HG03442 (cell line): ENCODE results near the gene TNRC18.
"Not testable (repeated sequence)": the region's sequence is repeated elsewhere in the genome, so short reads cannot be mapped to it uniquely, and the experiment has no call there.

Experiments used
- ATAC-seq: cut with Tn5 transposase; IDR thresholded peaks from one replicate; pipeline ENCODE4 v1.9.1; 2021; ENCODE audit warnings: mild to moderate bottlenecking, moderate library complexity; ENCODE audit not compliant: unreplicated experiment

Gene TNRC18, protein sequence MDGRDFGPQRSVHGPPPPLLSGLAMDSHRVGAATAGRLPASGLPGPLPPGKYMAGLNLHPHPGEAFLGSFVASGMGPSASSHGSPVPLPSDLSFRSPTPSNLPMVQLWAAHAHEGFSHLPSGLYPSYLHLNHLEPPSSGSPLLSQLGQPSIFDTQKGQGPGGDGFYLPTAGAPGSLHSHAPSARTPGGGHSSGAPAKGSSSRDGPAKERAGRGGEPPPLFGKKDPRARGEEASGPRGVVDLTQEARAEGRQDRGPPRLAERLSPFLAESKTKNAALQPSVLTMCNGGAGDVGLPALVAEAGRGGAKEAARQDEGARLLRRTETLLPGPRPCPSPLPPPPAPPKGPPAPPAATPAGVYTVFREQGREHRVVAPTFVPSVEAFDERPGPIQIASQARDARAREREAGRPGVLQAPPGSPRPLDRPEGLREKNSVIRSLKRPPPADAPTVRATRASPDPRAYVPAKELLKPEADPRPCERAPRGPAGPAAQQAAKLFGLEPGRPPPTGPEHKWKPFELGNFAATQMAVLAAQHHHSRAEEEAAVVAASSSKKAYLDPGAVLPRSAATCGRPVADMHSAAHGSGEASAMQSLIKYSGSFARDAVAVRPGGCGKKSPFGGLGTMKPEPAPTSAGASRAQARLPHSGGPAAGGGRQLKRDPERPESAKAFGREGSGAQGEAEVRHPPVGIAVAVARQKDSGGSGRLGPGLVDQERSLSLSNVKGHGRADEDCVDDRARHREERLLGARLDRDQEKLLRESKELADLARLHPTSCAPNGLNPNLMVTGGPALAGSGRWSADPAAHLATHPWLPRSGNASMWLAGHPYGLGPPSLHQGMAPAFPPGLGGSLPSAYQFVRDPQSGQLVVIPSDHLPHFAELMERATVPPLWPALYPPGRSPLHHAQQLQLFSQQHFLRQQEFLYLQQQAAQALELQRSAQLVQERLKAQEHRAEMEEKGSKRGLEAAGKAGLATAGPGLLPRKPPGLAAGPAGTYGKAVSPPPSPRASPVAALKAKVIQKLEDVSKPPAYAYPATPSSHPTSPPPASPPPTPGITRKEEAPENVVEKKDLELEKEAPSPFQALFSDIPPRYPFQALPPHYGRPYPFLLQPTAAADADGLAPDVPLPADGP (N-terminal part only)

GRCh38 chr7:5423306-5423975 is at the start of gene TNRC18:
Gene TNRC18, minus strand, starts transcription at chr7:5423834. Its CDS starts 2,588 bp downstream, at chr7:5421246.
- no peak for ATAC-seq

GRCh38 chr7:5472432-5473315 is 49.0 kb upstream of the TNRC18 start:
- ATAC-seq, result no peak

- ATAC-seq, result not testable (repeated sequence)
Measured at GRCh38 chr7:5471623-5472022, 48.0 kb upstream of the TNRC18 start.

DNA sequence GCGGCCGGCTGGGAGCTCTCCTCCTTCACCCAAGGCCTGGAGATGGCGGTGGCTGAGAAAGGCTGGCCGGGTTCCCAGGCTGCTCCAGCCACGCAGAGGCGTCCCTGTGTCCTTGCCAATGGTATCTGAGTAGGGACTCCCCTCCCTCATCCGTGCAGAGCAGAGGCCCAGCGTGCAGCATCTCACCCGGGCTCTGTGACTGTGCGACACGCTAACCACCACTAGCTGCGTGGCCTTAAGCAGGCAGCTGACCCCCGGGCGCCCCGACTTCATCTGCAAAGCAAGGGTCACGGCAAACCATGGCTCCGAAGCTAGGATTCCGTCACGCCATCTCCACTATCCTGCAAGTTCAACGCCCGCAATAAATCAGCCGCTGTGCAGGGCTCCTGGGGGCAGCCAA is 47.2 kb upstream of the TNRC18 start:
- no peak for ATAC-seq

- no peak for ATAC-seq
Measured at GRCh38 chr7:5470167-5470532, 46.5 kb upstream of the TNRC18 start.

- ATAC-seq, result no peak
Measured at GRCh38 chr7:5469375-5470166, 45.9 kb upstream of the TNRC18 start.

GRCh38 chr7:5467645-5468044 is 44.0 kb upstream of the TNRC18 start:
- ATAC-seq, result no peak

- ATAC-seq, result no peak
Measured at GRCh38 chr7:5466551-5466950, 42.9 kb upstream of the TNRC18 start.

- no peak for ATAC-seq
Measured at GRCh38 chr7:5463031-5463430, 39.4 kb upstream of the TNRC18 start.

GRCh38 chr7:5462216-5462615 is 38.6 kb upstream of the TNRC18 start:
- ATAC-seq, result no peak

DNA sequence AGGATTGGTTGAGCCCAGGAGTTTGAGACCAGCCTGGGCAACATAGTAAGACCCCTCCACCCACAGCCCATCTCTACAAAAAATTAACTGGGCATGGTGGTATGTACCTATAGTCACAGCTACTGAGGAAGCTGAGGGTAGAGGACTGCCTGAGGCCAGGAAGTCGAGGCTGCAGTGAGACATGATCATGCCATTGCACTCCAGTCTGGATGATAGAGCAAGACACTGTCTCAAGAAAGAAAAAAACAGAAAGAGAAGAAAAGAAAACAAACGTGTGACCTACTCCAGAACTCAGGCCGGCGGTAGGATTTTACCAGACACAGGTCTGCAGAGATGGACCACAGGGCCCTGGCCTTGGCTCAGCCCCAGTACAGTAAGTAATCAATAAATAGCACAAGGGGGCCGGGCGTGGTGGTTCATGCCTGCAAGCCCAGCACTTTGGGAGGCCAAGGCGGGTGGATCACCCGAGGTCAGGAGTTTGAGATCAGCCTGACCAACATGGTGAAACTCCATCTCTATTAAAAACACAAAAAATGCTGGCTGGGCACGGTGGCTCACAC is 35.4 kb upstream of the TNRC18 start:
- ATAC-seq, result no peak

GRCh38 chr7:5457245-5457735 is 33.7 kb upstream of the TNRC18 start:
- ATAC-seq, result no peak

DNA sequence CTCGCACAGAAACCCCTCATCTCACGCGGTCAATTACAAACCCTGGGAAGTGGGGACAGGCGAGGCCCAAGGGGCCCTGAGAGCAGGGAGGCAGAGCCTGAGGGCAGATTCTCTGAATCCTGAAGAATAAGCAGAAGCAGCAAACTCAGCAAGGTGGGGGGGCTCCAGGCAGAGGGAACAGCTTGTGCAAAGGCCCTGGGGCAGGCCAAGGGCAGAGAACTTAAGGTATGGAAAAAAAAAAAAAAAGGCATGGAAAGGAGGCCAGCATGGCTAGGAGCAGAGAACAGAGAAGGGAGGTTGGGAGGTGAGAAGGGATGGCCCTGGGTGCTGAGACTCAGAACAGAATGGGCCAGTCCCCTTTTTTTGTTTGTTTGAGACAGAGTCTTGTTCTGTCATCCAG is 32.8 kb upstream of the TNRC18 start:
- no peak for ATAC-seq

DNA sequence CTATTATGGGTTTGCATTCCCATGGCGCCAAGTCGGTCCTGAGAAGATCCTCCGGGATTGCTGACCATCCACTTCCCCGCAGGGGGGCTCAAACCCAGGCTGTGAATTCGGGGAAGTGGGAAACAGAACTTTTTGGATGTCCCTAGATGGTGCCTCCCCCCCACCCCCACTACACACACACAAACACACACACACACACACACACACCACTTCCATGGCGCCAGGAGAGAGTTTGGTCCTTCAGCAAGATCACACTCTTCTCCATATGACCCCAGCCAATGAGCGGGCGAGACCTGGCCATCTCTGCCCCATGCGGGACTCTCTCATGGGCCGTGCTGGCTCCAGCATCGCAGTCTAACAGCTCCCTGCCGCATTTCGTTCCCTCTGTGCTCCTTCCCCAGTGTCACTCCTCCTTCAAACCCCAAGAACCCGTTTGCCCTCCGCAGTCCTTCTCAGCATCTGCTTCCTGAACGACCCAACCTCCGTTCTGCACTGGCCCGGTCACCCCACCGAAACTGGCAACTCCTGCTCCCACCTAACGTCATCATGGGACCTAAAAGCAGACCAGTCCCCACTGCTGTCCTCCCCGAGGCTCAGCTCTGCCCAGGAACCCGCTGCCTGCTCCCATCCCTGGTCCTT is 32.1 kb upstream of the TNRC18 start:
- ATAC-seq, result no peak

DNA sequence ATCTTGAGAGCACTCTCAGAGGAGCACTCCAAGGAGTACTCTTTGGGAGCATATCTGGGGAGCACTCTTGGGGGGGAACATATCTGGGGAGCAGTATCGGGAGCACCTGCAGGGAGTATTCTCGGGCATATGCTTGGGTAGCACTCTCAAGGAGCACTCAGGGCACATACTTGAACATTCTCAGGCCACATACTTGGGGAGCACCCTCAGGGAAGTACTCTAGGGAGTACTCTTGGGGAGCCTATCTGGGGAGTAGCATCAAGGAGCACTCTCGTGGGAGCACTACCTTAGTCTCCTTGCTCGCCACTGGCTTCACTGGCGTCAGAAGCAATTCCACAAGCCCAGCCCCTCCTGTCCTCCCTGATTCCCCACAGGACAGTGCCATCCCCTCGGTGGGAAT is 31.5 kb upstream of the TNRC18 start:
- no peak for ATAC-seq

GRCh38 chr7:5454485-5454884 is 30.9 kb upstream of the TNRC18 start:
- ATAC-seq, result no peak

DNA sequence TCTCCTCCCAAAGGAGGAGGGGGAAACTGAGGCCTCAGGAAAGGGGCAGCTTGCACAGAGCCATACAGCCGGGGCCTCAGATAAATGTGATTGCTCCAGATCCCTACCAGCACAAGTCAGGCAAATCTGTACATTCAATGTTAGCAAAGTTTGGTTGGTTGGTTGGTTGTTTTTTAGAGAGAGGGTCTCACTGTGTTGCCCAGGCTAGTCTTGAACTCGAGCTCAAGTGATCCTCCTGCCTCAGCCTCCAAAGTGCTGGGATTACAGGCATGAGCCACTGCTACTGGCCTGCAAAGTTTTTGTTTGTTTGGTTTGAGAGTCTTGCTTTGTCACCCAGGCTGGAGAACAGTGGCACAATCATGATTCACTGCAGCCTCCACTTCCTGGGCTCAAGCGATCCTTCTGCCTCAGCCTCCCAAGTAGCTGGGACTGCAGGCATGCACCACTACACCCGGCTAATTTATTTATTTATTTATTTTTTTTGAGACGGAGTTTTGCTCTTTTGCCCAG is 30.0 kb upstream of the TNRC18 start:
- no peak for ATAC-seq

DNA sequence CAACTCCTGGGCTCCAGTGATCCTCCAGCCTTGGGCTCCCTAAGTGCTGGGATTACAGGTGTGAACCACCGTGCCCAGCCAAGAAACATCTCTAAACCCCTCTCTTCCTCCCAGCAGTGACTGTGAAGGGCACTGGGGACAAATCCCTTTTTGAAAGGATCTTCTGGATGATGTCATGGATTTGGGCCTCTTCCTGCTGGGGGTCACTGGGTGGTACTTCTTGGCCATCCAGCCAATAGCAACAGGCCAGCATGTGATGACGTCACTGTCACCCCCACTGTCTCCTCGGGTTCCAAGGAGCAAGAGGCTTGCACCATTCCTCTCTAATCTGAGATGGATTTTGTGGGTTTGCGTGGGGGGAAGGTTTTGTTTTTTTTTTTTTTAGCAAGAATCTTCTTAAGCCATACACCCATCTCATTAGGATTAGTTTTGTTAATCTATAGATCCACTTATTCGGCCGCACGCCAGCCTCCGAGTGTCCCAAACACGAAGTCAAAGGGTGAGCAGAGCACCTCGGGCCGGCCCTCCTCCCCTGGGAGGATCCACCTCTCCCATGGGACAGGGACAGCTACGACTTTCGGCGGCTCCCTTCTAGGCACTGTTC is 29.4 kb upstream of the TNRC18 start:
- ATAC-seq, result no peak
